Measurements from ENCODE around the gene HPS4.
"Not testable (repeated sequence)": the region's sequence is repeated elsewhere in the genome, so short reads cannot be mapped to it uniquely, and the experiment has no call there.

HPS4 gene

DNA sequence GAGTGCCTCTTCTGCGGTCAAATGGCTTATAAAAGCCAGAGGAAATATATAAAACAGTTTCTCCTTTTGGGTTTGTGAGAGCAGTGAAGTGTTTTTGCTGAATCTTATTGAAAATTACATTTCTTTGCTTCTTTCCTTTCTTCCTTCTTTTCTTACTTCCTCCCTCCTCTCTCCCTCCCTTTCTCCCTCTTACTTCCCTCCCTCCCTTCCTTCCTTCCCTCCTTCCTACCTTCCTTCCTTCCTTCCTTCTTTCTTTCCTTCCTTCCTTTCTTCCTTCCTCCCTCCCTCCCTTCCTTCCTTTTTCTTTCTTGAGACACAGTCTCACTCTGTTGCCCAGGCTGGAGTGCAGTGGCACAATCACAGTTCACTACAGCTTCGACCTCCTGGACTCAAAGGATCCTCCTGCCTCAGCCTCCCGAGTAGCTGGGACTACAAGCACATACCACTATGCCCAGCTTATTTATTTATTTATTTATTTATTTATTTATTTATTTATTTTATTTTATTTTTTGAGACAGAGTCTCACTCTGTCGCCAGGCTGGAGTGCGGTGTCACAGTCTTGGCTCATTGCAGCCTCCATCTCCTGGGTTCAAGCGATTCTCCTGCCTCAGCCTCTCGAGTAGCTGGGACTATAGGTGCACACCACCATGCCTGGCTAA, 74.9 kb downstream of the HPS4 start:
- not testable (repeated sequence) for DNase-seq

DNA sequence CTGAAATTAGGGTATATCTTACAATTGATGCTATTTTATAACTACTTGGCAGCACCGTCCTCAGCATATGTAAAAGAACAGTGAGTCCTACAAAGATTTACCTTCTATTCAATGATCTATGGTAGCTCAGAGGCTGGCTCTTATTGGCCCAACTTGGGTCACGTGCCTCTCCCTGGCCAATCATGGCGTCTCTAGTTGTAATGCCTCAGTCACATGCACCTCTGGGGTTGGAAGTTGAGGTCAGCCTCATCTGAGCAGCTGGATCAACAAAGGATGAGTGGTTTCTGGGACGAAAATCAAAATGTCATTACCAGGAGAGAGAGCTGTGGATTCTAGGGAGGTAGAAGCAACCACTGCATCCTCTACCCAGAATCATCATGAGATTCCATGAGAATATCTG, 77.5 kb downstream of the HPS4 start:
- peak; percentile 15 for DNase-seq

DNA sequence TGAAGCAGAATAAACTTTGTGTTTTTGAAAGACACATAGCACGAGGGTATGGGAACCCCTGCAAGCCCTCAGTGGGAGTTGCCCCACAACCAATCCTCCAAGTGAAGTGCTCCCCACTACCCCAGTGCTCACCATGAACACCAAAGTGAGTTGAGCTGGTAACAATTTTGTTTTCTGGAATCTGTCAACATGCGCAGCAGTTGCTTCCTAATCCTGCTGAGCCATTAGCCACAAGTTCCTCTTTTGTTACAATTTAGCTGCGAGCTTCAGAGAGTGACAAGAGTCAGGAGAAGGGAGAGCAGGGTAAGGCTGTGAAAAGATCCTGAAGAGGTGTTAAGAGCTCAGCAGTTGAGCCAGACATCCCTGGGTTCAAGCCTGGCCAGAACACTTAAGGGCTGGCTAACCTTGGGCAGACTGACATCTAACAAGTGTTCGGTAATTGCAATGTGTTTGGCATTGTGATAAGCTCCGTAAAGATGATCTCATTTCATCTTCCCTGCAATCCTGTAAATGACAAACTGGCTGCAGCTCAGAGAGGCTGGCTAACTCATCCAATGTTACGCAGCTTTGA, 78.6 kb downstream of the HPS4 start:
- DNase-seq, result no peak

DNA sequence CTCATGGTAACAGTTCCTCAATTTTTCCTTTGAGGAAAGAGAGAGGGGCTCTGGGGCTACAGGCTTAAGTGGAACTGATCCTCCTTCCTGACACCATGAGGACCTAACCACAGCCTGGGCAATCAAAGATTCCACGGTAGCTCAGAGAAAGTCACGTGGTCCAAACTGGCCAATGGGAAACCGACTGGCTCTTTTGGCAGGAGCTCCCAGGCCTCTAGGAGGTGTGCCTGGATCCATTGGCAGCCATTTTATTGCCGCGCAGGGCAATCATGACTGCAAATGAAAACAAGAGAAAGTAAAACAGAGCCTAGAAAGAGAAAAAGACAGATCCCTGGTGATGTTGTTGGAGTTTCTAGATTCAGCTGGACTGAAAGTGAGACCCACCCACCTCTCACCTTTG, 81.9 kb downstream of the HPS4 start:
- no peak for DNase-seq
